Mesendoderm (in vitro differentiated cells): ENCODE data around the gene PNP.
A peak's percentile ranks its signal among the peaks of the same experiment; 100 is the strongest.
"Not testable (repeated sequence)": the region's sequence is repeated elsewhere in the genome, so short reads cannot be mapped to it uniquely, and the experiment has no call there.

Experiments
- DNase-seq: peaks from one replicate; pipeline ENCODE4 v3.0.0; 2013
- H2AK5ac ChIP-seq: 2 replicates; pipeline ENCODE4 v1.6.1; 2013; ENCODE audit warnings: low read length, inconsistent platforms
- H2BK120ac ChIP-seq: 2 replicates; pipeline ENCODE4 v1.6.1; 2013; ENCODE audit warnings: low read depth, mild to moderate bottlenecking, low read length, moderate library complexity, mixed read lengths
- H2BK15ac ChIP-seq: replicated peaks from 2 replicates; pipeline ENCODE4 v1.6.1; 2013; ENCODE audit warnings: low read depth, mild to moderate bottlenecking, moderate library complexity
- H2BK5ac ChIP-seq: 2 replicates; pipeline ENCODE4 v1.6.1; 2013; ENCODE audit warnings: low read length, inconsistent platforms
- H3K18ac ChIP-seq: 2 replicates; pipeline ENCODE4 v1.6.1; 2013; ENCODE audit warnings: mild to moderate bottlenecking, low read length, mixed read lengths
- H3K23ac ChIP-seq: one replicate; pipeline ENCODE4 v1.6.1; 2013; ENCODE audit warnings: low read length
- H3K27ac ChIP-seq: 2 replicates; pipeline ENCODE4 v1.5.1; 2013; ENCODE audit warnings: low read depth, mild to moderate bottlenecking, inconsistent platforms, low read length, moderate library complexity
- H3K27me3 ChIP-seq: 2 replicates; pipeline ENCODE4 v1.6.1; 2013; ENCODE audit warnings: low read length, control low read depth, mild to moderate bottlenecking, inconsistent platforms; ENCODE audit not compliant: insufficient read depth, poor library complexity
- H3K36me3 ChIP-seq: 2 replicates; pipeline ENCODE4 v1.6.1; 2013; ENCODE audit warnings: low read length, inconsistent platforms; ENCODE audit not compliant: control insufficient read depth, insufficient read depth
- H3K4ac ChIP-seq: one replicate; pipeline ENCODE4 v1.6.1; 2013; ENCODE audit warnings: low read depth, mild to moderate bottlenecking, low read length, moderate library complexity
- H3K4me1 ChIP-seq: 2 replicates; pipeline ENCODE4 v1.6.1; 2013; ENCODE audit warnings: low read depth, low read length, inconsistent platforms; ENCODE audit not compliant: control insufficient read depth
- H3K4me2 ChIP-seq: 2 replicates; pipeline ENCODE4 v1.6.1; 2013; ENCODE audit warnings: low read length
- H3K4me3 ChIP-seq: 2 replicates; pipeline ENCODE4 v1.5.1; 2013; ENCODE audit warnings: mild to moderate bottlenecking, low read length
- H3K56ac ChIP-seq: one replicate; pipeline ENCODE4 v1.6.1; 2013; ENCODE audit warnings: low read length
- H3K79me1 ChIP-seq: 2 replicates; pipeline ENCODE4 v1.6.1; 2013; ENCODE audit warnings: low read length, inconsistent platforms
- H3K79me2 ChIP-seq: 2 replicates; pipeline ENCODE4 v1.6.1; 2013; ENCODE audit warnings: mild to moderate bottlenecking, low read length; ENCODE audit not compliant: control insufficient read depth, insufficient read depth
- H3K9ac ChIP-seq: 2 replicates; pipeline ENCODE4 v1.6.1; 2013; ENCODE audit warnings: low read length, inconsistent platforms
- H4K5ac ChIP-seq: one replicate; pipeline ENCODE4 v1.6.1; 2013; ENCODE audit warnings: low read length
- H4K8ac ChIP-seq: one replicate; pipeline ENCODE4 v1.6.1; 2013; ENCODE audit warnings: low read depth, mild to moderate bottlenecking, control low read depth, low read length, moderate library complexity
- WGBS: extraction: QIAGEN DNeasy Blood & Tissue Kit; methylation state at CpG from one replicate; pipeline ENCODE4 v1.1.7; 2013; ENCODE audit warnings: low lambda C conversion rate, missing lambda C conversion rate; ENCODE audit not compliant: insufficient coverage; ENCODE audit errors: extremely low coverage; 5-methylcytosine and 5-hydroxymethylcytosine counted together

PNP gene

DNA sequence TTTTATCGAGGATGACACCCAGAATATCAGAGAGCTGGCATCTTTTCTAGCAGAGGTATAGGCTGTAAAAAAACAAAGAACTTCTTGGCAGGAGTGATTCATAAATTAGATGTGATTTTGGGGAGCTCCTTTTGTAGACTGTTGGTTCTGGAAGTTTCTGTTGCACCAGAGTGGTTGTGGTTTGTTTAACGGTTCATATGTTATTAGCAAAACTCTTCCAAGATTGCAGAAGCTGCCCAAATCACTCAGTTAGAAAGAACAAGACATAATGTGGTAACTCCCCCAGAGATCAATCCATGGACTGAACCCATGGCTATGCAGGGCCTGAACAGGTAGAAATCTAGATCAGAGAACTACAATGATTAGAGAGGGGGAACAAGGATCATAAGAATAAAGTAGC, 29.4 kb downstream of the PNP start:
- no peaks in the 10 kb centered on the region for H3K79me1 ChIP-seq
- H2AK5ac ChIP-seq, result peak overlapping the region; percentile 29
- H3K18ac ChIP-seq, result peak overlapping the region; percentile 94
- no peak overlapping the region for H3K27ac ChIP-seq
- H3K27me3 ChIP-seq, result no peaks in the 10 kb centered on the region
- H3K23ac ChIP-seq, result no peak overlapping the region
- H3K9ac ChIP-seq, result no peak overlapping the region
- H3K56ac ChIP-seq, result peak overlapping the region; percentile 44
- no peak overlapping the region for H4K8ac ChIP-seq
- H2BK15ac ChIP-seq, result peak overlapping the region; percentile 74
- no peaks in the 10 kb centered on the region for H3K79me2 ChIP-seq
- WGBS, result no CpG with 5 or more reads among the region's 2 CpGs
- H3K4me1 ChIP-seq, result peaks cover 5% of the 10 kb centered on the region
- H2BK5ac ChIP-seq, result peak overlapping the region; percentile 29
- H3K4ac ChIP-seq, result peak overlapping the region; percentile 55
- H2BK120ac ChIP-seq, result peak overlapping the region; percentile 82
- no peak overlapping the region for H3K4me3 ChIP-seq
- no peaks in the 10 kb centered on the region for H3K36me3 ChIP-seq
- H4K5ac ChIP-seq, result no peak overlapping the region
- no peak overlapping the region for H3K4me2 ChIP-seq
- no peak for DNase-seq

DNA sequence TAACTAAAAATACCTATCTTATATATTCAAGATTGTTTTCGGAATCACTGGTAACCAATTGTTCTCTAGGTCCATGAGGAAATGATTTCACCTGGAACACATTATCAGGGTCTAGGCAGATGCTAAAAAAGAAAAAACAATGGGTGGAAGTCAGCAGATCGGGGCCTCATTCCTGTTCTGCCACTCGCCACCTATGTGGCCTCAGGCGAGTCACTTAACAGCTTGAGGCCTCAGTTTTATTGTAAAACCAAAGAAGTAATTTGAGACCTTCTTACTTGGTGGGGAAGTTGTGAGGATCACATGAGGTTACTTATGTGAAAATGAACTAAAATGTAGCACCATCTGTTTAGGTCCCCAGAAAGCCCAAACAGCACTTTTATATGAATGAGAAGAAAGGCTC, 29.9 kb downstream of the PNP start:
- H3K4ac ChIP-seq, result no peak overlapping the region
- H3K79me1 ChIP-seq, result no peaks in the 10 kb centered on the region
- no peak overlapping the region for H3K23ac ChIP-seq
- H2AK5ac ChIP-seq, result no peak overlapping the region
- H2BK120ac ChIP-seq, result no peak overlapping the region
- H3K27me3 ChIP-seq, result no peaks in the 10 kb centered on the region
- H3K4me3 ChIP-seq, result no peak overlapping the region
- no peak overlapping the region for H3K27ac ChIP-seq
- DNase-seq, result peak; percentile 75
- no peak overlapping the region for H2BK15ac ChIP-seq
- H3K4me2 ChIP-seq, result no peak overlapping the region
- no peak overlapping the region for H3K56ac ChIP-seq
- no peak overlapping the region for H4K5ac ChIP-seq
- H3K9ac ChIP-seq, result no peak overlapping the region
- peaks cover 5% of the 10 kb centered on the region for H3K4me1 ChIP-seq
- no peak overlapping the region for H2BK5ac ChIP-seq
- H3K36me3 ChIP-seq, result no peaks in the 10 kb centered on the region
- H4K8ac ChIP-seq, result no peak overlapping the region
- no peak overlapping the region for H3K18ac ChIP-seq
- H3K79me2 ChIP-seq, result no peaks in the 10 kb centered on the region
- no CpG with 5 or more reads among the region's 4 CpGs for WGBS

DNA sequence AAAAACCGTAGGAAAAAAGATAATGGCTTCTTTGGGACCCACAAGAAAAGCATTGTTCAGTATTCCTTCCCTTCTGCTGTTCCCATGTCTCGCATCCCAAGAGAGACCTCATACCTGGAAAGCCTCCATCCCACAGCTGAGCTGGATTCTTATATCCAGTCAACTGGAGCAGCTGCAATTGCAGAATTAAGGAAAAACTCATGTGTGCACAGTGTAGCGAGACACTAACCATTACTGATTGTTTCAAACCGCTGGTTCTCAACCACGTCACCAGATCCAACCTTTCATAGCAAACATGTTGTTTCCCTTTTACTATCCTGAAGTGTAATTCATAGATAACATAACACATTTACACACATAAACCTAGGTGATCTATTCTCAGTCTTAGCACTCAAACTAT, 30.7 kb downstream of the PNP start:
- Histone ChIP-seq H2AK5ac (no peak overlapping the region), H4K8ac (peak overlapping the region; percentile 40), H3K79me2 (no peaks in the 10 kb centered on the region), H3K79me1 (no peaks in the 10 kb centered on the region), H2BK5ac (no peak overlapping the region), H3K4me1 (peaks cover 5% of the 10 kb centered on the region), H3K4me3 (no peak overlapping the region), H3K4ac (no peak overlapping the region), H3K27me3 (no peaks in the 10 kb centered on the region), H2BK15ac (no peak overlapping the region), H3K56ac (peak overlapping the region; percentile 43), H3K4me2 (no peak overlapping the region), H2BK120ac (peak overlapping the region; percentile 78), H3K18ac (peak overlapping the region; percentile 91), H3K9ac (no peak overlapping the region), H3K27ac (no peak overlapping the region), H4K5ac (no peak overlapping the region), H3K36me3 (no peaks in the 10 kb centered on the region), H3K23ac (no peak overlapping the region)
- WGBS, result no CpG with 5 or more reads among the region's 5 CpGs
- DNase-seq, result no peak

GRCh38 chr14:20501346-20501745, 32.1 kb downstream of the PNP start:
- Histone ChIP-seq H3K4me1 (peaks cover 5% of the 10 kb centered on the region), H2AK5ac (no peak overlapping the region), H3K79me2 (no peaks in the 10 kb centered on the region), H3K9ac (no peak overlapping the region), H2BK120ac (no peak overlapping the region), H3K4ac (no peak overlapping the region), H3K18ac (no peak overlapping the region), H3K36me3 (no peaks in the 10 kb centered on the region), H2BK5ac (no peak overlapping the region), H3K79me1 (no peaks in the 10 kb centered on the region), H3K27ac (no peak overlapping the region), H3K27me3 (no peaks in the 10 kb centered on the region), H4K8ac (no peak overlapping the region), H4K5ac (no peak overlapping the region), H2BK15ac (no peak overlapping the region), H3K4me2 (no peak overlapping the region), H3K23ac (no peak overlapping the region), H3K56ac (no peak overlapping the region), H3K4me3 (no peak overlapping the region)
- WGBS, result no CpG with 5 or more reads among the region's 2 CpGs
- no peak for DNase-seq

GRCh38 chr14:20503898-20504297, 34.7 kb downstream of the PNP start:
- H2BK120ac ChIP-seq, result no peak overlapping the region
- H3K4me2 ChIP-seq, result no peak overlapping the region
- no peak overlapping the region for H4K8ac ChIP-seq
- no peaks in the 10 kb centered on the region for H3K36me3 ChIP-seq
- H3K18ac ChIP-seq, result no peak overlapping the region
- no peak overlapping the region for H3K4ac ChIP-seq
- H3K56ac ChIP-seq, result no peak overlapping the region
- H3K4me1 ChIP-seq, result peaks cover 2% of the 10 kb centered on the region
- no peak overlapping the region for H2BK5ac ChIP-seq
- no peak overlapping the region for H3K4me3 ChIP-seq
- no peak overlapping the region for H3K23ac ChIP-seq
- no peak overlapping the region for H4K5ac ChIP-seq
- H2BK15ac ChIP-seq, result no peak overlapping the region
- no CpG with 5 or more reads among the region's 6 CpGs for WGBS
- no peak overlapping the region for H2AK5ac ChIP-seq
- no peak for DNase-seq
- H3K79me2 ChIP-seq, result no peaks in the 10 kb centered on the region
- no peaks in the 10 kb centered on the region for H3K79me1 ChIP-seq
- no peak overlapping the region for H3K9ac ChIP-seq
- no peak overlapping the region for H3K27ac ChIP-seq
- H3K27me3 ChIP-seq, result no peaks in the 10 kb centered on the region

DNA sequence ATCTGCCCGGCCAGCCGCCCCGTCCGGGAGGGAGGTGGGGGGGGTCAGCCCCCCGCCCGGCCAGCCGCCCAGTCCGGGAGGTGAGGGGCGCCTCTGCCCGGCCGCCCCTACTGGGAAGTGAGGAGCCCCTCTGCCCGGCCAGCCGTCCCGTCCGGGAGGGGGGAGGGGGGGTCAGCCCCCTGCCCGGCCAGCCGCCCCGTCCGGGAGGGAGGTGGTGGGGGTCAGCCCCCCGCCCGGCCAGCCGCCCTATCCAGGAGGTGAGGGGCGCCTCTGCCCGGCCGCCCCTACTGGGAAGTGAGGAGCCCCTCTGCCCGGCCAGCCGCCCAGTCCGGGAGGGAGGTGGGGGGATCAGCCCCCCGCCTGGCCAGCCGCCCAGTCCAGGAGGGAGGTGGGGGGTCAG, 37.1 kb downstream of the PNP start:
- no CpG with 5 or more reads among the region's 30 CpGs for whole genome bisulfite sequencing
- H3K79me2 ChIP-seq, H2AK5ac ChIP-seq, H3K4me1 ChIP-seq, H3K27me3 ChIP-seq, H3K18ac ChIP-seq, H3K9ac ChIP-seq, H4K5ac ChIP-seq, DNase-seq, H3K56ac ChIP-seq, H2BK15ac ChIP-seq, H3K23ac ChIP-seq, H3K79me1 ChIP-seq, H3K36me3 ChIP-seq, H2BK120ac ChIP-seq, H4K8ac ChIP-seq, H3K4ac ChIP-seq, H3K4me2 ChIP-seq, H3K27ac ChIP-seq, H3K4me3 ChIP-seq, H2BK5ac ChIP-seq: not testable (repeated sequence)
